Epidermal melanocyte (primary cell): ENCODE data around the gene RSRC1.
"Not testable (repeated sequence)": the region's sequence is repeated elsewhere in the genome, so short reads cannot be mapped to it uniquely, and the experiment has no call there.

Experiments used
- DNase-seq: peaks from one replicate; pipeline ENCODE4 v3.0.0; 2011; ENCODE audit warnings: low spot score; ENCODE audit not compliant: insufficient read length

RSRC1 gene

DNA sequence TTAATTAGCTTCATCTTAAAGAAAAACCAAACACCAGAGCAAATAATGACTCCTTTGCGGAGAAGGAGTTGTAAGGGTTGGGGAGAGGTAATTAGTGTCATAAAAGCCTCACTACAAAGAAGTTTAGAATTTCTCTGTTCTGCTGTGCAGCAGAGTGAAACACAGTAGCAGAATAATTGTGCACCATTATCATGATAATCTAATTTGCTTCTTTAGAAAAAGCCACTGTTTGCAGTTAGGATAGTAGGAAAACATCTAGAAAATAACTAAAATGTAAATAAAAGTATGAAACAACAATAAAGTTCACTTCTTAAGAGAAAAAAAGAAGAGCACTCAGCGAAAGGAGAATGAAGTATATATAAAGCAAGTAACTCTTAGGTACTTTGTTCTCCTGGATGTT lies 9.2 kb upstream of the RSRC1 start:
- DNase-seq, result no peak

DNA sequence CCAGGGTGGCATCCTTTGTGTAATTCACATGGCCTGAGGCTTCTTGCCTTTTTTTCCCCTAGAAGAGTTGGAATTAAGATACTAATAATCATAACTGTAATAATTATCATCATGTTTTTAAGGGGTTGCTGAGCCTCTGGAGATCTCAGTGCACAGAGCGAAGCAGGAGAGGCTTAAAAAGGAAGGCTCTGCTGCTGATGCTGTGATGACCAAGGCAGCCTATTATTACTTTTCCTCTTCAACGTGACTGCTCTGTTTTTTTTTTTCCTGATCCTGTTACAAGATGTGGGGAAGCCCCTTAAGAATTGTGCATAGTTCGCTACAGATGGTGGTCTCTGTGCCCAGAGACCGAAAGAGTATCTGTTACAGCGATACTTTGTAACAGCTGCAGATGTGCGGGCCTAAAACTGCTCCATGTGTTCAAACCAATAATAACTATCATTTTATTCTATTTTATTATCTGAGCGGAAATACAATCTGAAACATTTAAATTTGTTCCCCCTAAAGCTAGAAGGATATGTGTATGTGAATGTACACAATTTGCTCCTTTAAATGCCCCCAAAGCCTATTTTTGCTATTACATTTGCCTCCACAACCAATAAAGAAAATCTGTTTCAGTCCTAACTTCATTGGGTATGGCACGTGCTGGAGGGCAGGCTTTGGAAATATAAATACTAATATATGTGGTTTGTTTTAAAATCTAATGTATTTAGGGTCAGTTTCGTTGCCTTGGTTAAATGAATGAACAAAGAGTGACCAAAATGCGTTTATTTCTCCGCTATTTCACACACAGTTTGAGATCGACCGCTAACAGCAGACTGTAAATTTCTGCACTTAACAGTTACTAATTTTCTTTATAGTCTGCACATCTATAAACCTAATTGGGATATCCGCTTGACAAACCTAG lies 8.3 kb upstream of the RSRC1 start:
- DNase-seq, result no peak

DNA sequence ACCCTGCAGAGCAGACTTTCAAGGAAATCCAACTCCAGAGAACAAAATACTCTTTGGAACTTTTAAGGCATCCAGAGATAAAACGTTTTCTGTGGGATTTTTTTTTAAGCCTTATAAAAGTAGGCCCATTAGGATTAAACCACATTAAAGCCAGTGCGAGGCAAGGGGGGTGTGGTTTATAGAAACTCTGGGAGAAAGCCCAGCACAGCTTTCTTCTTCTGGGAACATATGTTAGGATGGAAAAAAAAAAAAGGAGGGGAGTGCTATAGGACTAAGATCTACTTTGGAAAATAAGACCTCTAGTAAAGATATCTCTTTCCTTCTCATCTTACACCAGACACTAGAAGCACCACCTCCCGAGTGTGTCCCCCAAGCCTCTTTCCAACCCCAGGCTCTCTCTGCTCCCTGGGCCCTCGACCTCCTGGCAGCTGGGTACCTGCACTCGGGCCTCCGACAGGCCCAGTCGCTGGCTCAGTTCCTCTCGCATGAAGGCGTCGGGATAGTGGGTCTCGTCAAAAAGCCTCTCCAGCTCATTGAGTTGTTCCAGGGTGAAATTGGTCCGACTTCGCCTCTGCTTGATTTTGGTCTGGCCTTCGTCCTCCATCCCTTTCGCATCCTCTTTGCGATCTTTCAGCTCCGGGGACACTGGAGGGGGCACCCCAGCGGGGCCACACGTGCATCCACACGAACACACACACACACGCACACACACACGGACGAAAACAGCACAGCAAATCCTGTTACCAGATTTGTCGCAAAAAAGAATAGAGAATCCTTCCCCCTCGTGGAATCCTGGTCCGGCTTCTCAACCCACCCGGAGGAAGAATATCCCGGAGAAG lies 7.4 kb upstream of the RSRC1 start:
- no peak for DNase-seq

DNA sequence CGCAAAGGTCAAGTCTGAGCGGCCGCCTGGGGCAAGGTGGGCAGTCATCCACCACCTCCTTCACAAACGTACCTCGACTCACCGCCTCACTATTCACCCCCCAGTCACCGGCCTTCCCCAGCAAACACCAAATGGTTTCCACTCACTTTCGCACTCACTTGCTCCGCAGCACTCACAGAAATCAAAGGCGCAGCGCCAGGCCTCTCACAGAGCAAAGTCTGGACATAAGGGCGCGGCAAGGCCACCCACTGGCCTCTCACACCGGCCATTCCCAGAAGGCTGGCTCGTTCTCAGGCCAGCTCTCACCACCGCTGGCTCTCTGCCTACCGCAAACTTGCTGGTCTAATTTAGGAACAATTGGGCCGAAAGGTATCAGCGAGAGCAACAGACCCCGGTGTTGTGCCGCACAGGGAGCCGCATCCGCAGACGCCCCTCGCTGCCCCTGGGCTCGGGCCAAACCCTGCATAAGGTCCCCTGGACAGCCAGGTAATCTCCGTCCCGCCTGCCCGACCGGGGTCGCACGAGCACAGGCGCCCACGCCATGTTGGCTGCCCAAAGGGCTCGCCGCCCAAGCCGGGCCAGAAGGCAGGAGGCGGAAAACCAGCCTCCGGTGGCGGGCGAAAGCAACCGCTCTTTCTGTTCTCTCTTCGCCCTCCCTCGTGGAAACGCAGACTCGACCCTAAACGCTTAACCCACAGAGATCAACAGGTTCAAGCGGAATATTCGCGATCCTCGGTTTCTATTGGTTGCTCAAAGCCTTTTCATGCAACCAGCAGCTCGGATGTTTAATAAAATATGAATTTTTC lies 6.6 kb upstream of the RSRC1 start:
- no peak for DNase-seq

DNA sequence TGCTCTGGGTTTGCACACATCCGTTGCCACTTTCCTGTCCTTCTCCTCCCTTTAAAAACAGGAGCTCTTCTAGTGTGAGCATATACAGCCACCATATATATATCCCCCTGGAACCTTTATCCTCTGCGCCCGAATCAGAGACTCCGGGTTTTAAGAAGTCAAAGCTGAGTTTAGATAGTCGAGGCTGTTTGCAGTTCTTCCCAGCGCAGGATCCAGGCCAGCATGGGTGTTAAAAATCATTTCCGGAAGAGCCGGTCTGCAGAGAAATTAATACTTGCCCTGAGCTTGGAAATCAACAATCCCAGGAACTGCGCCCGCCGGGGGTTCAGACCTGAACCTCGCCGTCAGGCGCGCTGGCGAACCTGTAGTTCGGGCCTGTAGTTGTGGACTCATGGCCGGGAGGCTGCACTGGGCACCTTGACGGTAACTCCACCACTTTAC lies 6.0 kb upstream of the RSRC1 start:
- DNase-seq, result no peak

DNA sequence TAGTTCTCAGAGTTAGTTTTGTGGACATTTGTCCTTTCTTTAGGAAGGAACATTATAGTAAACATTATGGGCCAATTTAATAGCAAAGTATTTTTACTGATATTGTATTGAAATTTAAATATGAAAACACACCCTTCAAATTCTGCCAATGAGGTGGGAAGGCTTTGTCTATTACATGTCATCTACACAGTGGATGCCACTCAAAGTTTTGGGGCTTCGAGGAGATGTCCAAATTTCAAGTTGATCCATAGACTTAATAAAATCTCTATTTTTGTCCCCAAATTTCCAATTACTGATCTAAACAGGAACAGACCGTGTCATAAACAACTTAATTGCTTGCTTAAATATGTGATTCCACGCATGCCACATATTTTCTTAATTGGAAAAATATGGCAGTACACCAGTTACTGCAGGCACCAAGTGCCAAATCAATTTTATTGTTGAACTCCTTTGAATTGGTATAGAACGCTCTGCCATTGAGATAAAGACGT lies 5.4 kb upstream of the RSRC1 start:
- no peak for DNase-seq

DNA sequence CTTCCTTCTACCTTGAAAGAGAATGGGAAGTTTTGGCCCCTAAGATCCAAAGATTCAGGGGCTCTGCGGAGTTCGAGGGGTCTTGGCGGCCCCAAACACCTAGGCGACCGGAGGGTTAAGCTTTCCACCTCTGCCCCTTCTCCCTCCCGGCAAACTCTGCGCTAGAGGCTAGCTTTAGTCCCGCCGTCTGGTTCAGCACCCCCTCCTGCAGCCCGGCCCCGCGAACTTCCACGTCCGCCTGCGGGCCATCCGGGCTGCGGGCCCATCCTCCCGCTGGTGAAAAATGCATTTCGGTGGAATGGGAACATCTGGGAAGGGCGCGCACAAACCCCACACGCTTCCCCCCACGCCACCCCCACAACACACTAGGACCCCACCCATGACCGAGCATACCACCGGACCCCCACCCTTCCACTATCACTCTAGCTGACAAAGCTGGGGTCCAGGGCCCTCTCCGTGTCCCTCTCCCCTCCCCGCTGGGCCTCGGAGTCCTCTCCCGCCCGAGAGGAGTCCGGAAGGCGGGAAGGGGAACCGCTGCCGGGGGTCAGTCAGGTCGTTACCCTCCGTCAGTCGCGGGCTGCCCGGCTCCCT lies 4.7 kb upstream of the RSRC1 start:
- DNase-seq, result peak; percentile 19

DNA sequence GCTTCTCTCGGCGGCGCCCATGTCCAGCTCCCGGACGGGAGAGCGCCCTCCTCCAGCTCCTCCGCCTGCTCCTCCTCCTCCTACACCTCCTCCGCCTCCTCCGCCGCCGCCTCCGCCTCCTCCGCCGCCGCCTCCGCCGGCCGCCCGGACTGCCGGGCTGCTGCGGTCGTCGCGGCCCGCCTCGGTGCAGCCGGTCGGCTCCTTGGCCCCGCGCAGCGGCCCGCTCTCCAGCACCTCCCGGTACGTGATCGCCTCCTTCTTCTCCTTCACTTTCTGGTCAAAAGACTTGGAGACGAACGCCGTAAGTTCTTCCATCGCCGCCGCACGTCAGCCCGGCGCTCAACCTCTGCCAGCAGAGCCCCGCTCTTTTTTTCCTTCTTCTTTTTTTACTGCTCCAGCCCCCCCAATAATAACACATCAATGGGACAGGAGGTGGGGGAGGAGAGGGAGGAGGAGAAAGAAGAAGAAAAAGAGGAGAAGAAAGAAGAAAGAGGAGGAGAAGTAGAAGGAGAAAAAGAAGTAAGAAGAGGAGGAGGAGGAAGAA lies 4.1 kb upstream of the RSRC1 start:
- no peak for DNase-seq

DNA sequence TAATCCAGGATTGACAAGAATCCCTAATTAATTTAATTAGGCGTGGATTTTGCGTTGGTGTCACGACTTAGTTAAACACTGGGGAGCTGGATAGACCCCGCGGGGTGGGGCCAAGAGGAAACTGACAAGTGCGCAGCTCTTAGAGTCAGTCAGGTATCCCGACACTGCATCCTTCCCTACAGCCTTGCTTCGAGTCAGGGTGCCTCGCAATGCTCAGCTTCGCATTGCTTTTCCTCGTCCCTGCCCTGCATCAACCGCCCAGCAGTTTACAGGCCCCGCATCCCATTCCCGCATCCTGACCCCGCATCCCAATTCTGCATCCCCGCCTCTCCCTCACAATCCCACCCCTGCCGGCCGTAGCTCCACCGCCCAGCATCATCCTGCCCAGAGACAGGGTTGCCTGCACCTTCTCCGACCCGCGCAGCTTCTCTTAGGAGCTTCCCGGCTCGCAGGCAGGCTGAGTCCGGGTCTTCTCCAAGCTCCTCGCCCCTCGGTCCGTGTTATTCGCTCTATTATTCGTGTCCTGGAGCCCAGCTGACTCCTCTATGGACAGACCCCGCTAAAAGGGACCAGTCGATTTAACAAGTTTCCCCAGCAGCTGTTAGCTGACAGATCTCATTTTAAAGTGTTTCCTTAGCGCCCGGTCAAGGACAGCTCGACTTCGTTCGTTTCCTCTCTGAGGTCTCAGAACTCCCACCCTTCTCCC lies 3.0 kb upstream of the RSRC1 start:
- no peak for DNase-seq

DNA sequence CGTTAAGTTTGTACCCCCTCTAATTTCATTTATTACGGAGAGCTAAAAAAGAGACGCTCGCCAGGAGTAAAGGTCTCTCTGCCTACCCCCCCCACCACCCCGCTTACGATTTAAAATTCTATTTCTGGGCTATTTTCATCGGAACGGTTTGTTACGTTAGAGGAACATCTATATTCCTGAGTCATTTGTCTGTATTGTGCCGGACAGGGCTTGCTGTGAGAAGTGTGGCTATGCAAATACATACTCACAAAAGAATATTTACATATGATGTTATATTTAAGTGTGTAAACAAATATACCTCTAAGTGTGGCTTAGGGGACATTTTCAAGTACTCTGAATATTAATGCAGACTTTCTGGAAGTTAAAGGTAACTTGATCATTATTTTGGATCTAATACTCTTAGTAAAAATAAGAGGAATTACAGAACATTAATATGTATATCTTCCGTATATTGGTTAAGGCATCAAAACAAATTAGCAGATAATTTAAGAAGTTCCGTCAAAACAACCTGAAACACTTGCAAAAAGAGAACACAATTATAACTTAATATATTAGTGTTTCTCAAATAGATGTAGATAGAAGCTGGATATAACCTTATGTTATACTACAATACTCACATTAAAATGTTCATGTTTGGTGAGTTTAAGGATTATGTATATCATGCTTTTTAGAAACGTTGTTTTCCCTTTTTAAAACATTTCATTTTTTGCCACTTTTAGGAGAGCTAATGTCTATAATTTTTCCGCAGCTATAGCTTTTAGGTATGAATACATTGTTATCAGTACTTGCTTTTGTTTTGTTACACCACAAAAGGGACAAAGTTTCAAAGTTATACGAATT lies 2.1 kb upstream of the RSRC1 start:
- no peak for DNase-seq

DNA sequence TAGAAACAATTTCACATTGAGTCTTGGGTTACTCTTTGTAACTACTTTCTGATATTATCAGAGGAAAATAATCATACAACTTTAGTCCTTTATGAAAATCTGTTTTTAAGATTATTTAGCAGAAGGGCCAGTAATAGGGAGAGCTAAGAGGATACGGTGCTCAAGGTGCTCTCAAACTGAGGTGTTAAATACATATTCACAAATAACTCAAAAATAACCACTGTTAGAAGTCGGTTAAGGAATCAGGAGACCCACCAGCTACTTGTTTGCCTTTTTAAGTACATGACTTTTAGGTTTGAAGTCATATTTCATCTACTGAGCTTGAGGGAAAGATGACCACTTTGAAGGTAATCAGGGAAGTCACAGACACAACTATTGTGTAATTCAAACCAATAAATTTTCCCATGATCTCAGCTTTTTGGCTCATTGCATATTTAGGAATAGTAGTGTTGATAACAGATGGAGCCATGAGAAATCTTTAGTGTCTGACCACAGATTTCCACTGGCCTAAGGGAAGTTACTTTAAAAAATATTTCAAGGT lies 1.4 kb upstream of the RSRC1 start:
- no peak for DNase-seq

DNA sequence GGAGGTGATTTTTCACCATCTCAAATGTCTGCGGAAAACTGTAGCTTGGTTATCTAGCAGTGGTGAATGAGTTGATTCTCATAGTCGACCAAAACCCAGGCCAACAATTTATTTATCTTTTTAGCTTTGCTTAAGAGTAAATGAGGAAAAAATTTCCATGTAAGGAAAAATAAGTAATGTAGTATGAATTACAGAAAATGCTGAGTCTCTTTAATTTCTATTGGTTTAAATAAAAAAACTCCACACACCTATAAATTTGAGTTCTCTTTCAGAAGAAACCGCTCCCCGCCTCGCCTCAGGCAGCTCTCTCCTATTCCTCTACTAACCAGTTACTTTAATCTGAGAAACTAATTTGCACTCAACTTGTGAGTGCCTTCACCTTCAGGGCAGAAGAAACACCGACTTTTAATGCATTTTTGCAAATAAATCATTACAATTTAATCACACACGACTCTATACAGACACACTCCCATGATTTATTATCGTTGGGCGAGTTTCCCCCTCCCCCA lies 540 bp upstream of the RSRC1 start:
- DNase-seq, result no peak

DNA sequence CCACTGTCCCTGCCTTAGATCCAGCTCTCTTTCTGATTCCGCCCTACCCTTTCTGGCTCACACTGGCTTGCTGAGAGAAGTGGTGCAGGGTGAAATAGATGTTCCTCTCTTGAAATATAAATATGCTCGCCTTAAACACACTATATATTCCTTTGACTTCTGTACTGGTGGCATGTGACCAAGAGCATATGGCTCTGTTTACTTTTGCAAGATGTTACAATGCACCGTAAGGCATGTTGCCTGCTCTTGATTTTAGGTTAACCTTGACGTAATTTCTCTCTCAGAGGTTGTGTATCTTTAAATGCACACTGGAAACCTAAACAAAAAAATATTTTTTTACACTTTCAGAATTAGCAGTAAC lies 749 bp downstream of the RSRC1 start:
- no peak for DNase-seq

DNA sequence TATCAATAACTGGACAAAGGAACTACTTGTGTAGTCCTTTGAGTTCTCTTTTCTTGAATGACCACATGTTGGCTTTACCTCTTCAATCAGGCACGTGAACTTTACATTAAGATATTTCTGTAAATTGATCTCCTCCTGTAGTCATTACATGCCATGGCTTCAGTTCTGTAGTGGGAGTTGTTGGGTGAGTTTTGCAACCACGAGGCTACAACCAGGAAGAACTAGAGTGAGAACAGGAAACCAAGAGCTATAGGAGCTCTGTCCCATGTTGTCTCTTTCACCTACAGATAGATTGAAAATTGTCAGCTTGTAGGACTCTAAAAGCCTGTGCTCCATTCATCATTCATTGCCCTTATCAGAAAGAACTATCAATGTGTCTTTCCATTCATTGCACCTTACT lies 2.0 kb downstream of the RSRC1 start:
- DNase-seq, result no peak

DNA sequence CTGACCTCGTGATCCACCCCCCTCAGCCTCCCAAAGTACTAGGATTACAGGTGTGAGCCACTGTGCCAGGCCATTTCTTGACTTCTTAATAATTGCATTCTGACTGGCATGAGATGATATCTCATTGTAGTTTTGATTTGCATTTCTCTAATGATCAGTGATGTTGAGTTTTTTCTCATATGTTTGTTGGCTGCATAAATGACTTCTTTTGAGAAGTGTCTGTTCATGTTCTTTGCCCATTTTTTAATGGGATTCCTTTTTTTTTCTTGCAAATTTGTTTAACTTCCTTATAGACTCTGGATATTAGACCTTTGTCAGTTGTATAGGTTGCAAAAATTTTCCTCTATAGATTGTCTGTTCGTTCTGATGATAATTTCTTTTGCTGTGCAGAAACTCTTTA lies 3.7 kb downstream of the RSRC1 start:
- DNase-seq, result not testable (repeated sequence)

DNA sequence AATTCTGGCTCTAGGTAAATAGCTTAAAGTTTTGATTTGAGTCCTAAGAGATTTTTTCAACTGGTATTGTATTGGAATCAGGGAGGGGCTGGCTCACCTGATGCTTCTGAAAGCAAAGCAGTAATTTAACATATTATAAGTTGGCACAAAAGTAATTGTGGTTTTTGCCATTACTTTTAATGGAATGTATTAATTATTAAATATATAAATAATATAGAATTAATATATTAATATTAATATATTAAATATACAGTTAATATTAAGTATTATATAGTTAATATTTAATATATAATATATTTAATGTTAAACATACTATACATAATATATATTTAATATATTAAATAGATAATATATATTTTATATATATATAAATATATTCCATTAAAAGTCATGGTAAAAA lies 10.4 kb downstream of the RSRC1 start:
- DNase-seq, result no peak

DNA sequence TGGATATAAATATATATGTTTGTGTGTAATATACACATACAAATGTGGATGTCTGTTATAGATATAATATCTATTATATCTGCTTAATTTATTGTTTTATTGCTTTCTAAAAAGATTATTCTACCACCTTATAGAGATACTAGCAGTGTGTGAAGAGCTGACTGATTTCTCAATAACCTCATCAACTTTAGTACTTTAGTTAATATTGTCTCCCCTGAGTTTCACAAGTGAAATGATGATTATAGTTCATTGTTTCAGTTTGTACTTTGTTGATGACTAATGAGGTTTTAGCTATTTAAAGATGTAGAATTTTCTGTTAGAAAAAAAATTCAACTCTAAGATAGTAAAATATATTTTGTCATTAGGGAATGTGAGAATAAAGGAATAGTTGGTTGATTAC lies 11.4 kb downstream of the RSRC1 start:
- no peak for DNase-seq

DNA sequence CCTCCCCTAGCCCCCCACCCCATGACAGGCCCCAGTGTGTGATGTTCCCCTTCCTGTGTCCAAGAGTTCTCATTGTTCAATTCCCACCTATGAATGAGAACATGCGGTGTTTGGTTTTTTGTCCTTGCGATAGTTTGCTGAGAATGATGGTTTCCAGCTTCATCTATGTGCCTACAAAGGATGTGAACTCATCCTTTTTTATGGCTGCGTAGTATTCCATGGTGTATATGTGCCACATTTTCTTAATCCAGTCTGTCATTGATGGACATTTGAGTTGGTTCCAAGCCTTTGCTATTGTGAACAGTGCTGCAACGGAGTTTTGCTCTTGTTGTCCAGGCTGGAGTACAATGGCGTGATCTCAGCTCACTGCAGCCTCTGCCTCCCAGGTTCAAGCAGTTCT lies 12.8 kb downstream of the RSRC1 start:
- DNase-seq, result not testable (repeated sequence)
